ENCODE data around the gene NR2C2. TPM values are rescaled to one million over a fixed set of nuclear protein-coding genes. Genes with fewer than 3 reads are reported as not detected.
A peak's percentile ranks its signal among the peaks of the same experiment; 100 is the strongest.

NR2C2 gene
- total and polyA plus RNA-seq, 9 of the 15 experiments (the other 6 are each of a cell fraction or from before 2014, with no cell fraction given) = 6.1 to 33.0 (median 14.6) TPM

- TF ChIP-seq REST (IDR thresholded peaks at IDR 0.05; ENCODE audit: borderline replicate concordance) = no peak
- no peak for TF ChIP-seq REST (CRISPR knock-in tag; IDR thresholded peaks at IDR 0.05; ENCODE audit: low read depth)
- TF ChIP-seq CBFA2T3 (IDR thresholded peaks at IDR 0.05) = peak; percentile 59
- peak; percentile 35; the same call in 1 of the 2 replicates for TF ChIP-seq GATA2 (CRISPR knock-in tag; IDR thresholded peaks at IDR 0.05)
- TF ChIP-seq, protein P1, sequence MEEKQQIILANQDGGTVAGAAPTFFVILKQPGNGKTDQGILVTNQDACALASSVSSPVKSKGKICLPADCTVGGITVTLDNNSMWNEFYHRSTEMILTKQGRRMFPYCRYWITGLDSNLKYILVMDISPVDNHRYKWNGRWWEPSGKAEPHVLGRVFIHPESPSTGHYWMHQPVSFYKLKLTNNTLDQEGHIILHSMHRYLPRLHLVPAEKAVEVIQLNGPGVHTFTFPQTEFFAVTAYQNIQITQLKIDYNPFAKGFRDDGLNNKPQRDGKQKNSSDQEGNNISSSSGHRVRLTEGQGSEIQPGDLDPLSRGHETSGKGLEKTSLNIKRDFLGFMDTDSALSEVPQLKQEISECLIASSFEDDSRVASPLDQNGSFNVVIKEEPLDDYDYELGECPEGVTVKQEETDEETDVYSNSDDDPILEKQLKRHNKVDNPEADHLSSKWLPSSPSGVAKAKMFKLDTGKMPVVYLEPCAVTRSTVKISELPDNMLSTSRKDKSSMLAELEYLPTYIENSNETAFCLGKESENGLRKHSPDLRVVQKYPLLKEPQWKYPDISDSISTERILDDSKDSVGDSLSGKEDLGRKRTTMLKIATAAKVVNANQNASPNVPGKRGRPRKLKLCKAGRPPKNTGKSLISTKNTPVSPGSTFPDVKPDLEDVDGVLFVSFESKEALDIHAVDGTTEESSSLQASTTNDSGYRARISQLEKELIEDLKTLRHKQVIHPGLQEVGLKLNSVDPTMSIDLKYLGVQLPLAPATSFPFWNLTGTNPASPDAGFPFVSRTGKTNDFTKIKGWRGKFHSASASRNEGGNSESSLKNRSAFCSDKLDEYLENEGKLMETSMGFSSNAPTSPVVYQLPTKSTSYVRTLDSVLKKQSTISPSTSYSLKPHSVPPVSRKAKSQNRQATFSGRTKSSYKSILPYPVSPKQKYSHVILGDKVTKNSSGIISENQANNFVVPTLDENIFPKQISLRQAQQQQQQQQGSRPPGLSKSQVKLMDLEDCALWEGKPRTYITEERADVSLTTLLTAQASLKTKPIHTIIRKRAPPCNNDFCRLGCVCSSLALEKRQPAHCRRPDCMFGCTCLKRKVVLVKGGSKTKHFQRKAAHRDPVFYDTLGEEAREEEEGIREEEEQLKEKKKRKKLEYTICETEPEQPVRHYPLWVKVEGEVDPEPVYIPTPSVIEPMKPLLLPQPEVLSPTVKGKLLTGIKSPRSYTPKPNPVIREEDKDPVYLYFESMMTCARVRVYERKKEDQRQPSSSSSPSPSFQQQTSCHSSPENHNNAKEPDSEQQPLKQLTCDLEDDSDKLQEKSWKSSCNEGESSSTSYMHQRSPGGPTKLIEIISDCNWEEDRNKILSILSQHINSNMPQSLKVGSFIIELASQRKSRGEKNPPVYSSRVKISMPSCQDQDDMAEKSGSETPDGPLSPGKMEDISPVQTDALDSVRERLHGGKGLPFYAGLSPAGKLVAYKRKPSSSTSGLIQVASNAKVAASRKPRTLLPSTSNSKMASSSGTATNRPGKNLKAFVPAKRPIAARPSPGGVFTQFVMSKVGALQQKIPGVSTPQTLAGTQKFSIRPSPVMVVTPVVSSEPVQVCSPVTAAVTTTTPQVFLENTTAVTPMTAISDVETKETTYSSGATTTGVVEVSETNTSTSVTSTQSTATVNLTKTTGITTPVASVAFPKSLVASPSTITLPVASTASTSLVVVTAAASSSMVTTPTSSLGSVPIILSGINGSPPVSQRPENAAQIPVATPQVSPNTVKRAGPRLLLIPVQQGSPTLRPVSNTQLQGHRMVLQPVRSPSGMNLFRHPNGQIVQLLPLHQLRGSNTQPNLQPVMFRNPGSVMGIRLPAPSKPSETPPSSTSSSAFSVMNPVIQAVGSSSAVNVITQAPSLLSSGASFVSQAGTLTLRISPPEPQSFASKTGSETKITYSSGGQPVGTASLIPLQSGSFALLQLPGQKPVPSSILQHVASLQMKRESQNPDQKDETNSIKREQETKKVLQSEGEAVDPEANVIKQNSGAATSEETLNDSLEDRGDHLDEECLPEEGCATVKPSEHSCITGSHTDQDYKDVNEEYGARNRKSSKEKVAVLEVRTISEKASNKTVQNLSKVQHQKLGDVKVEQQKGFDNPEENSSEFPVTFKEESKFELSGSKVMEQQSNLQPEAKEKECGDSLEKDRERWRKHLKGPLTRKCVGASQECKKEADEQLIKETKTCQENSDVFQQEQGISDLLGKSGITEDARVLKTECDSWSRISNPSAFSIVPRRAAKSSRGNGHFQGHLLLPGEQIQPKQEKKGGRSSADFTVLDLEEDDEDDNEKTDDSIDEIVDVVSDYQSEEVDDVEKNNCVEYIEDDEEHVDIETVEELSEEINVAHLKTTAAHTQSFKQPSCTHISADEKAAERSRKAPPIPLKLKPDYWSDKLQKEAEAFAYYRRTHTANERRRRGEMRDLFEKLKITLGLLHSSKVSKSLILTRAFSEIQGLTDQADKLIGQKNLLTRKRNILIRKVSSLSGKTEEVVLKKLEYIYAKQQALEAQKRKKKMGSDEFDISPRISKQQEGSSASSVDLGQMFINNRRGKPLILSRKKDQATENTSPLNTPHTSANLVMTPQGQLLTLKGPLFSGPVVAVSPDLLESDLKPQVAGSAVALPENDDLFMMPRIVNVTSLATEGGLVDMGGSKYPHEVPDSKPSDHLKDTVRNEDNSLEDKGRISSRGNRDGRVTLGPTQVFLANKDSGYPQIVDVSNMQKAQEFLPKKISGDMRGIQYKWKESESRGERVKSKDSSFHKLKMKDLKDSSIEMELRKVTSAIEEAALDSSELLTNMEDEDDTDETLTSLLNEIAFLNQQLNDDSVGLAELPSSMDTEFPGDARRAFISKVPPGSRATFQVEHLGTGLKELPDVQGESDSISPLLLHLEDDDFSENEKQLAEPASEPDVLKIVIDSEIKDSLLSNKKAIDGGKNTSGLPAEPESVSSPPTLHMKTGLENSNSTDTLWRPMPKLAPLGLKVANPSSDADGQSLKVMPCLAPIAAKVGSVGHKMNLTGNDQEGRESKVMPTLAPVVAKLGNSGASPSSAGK (IDR thresholded peaks at IDR 0.05) = no peak
- no peak for TF ChIP-seq HOXB6 (CRISPR knock-in tag; IDR thresholded peaks at IDR 0.05; ENCODE audit: borderline replicate concordance)
- 0 out of 2 replicates have a peak, but pooled peaks have one; percentile 33 for TF ChIP-seq CEBPB (tag; IDR thresholded peaks at IDR 0.05)
- TF ChIP-seq MEIS2 (IDR thresholded peaks at IDR 0.05; ENCODE audit: partially characterized antibody) = peak; percentile 13
- peak; percentile 31; the same call in 1 of the 2 replicates for TF ChIP-seq CBFA2T2 (conservative IDR thresholded peaks at IDR 0.05)
- peak; percentile 6; the same call in 1 of the 2 replicates for TF ChIP-seq NFE2 (IDR thresholded peaks at IDR 0.05; ENCODE audit: low read depth)
These were observed 63.8 kb downstream of the NR2C2 start (continued) for GRCh38 chr3:15011174-15011573.
